ENCODE measurements around the gene EIF1AX. TPM values are rescaled to one million over a fixed set of nuclear protein-coding genes. Genes with fewer than 3 reads are reported as not detected.
A peak's percentile ranks its signal among the peaks of the same experiment; 100 is the strongest.

Gene EIF1AX
- total RNA-seq, 1 experiment from 2014 or later = 158 TPM

DNA sequence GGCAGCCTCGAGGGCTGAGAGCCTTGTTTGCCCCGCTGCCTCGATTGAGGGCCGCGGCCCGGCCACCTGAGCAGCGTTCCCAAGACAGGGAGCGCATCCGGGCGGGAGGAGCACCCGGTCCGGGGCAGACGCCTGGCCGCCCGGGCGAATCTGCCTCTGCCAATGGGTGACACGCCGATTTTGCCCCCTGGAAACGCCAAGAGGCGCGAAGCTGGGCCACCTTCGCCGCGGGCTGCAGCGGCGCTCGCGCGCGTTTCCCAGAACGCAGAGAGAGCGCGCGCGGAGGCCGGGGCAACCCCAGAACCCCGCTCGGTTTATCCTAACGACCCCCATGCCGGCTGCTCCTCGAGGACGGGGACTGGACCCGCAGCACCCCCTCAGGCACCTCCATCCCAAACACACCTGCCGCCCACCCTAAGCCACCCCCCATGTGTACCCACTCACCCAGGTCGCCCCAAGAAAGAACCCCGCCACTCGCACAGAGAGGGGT, 25.5 kb downstream of the EIF1AX start:
- H2BK12ac ChIP-seq (ENCODE audit: insufficient read length, low read depth, low read length) = no peak overlapping the region
- DNase-seq = peak; percentile 33
- WGBS (ENCODE audit: extremely low coverage, insufficient read length, low lambda C conversion rate) = no CpG with 5 or more reads among the region's 47 CpGs
- H4K8ac ChIP-seq (replicated peaks; ENCODE audit: insufficient read length, low read depth, low read length) = no peak overlapping the region
- TF ChIP-seq, protein P1, sequence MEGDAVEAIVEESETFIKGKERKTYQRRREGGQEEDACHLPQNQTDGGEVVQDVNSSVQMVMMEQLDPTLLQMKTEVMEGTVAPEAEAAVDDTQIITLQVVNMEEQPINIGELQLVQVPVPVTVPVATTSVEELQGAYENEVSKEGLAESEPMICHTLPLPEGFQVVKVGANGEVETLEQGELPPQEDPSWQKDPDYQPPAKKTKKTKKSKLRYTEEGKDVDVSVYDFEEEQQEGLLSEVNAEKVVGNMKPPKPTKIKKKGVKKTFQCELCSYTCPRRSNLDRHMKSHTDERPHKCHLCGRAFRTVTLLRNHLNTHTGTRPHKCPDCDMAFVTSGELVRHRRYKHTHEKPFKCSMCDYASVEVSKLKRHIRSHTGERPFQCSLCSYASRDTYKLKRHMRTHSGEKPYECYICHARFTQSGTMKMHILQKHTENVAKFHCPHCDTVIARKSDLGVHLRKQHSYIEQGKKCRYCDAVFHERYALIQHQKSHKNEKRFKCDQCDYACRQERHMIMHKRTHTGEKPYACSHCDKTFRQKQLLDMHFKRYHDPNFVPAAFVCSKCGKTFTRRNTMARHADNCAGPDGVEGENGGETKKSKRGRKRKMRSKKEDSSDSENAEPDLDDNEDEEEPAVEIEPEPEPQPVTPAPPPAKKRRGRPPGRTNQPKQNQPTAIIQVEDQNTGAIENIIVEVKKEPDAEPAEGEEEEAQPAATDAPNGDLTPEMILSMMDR (conservative IDR thresholded peaks at IDR 0.05) = no peak
- H3K9ac ChIP-seq (ENCODE audit: extremely low read depth, insufficient read length, low read length) = no peak overlapping the region
- no peak overlapping the region for H2BK15ac ChIP-seq (ENCODE audit: low read depth, low read length)
- no peak overlapping the region for H2BK20ac ChIP-seq (ENCODE audit: low read depth, low read length, poor library complexity, severe bottlenecking)
- H3K4me3 Mint-ChIP-seq = peak overlapping the region; percentile 56 to 79
- no peak overlapping the region for H2BK5ac ChIP-seq (ENCODE audit: insufficient read length, low read length)
- no peak overlapping the region for H2AK5ac ChIP-seq (ENCODE audit: insufficient read length, low read length)
- H3K79me2 ChIP-seq (ENCODE audit: insufficient read depth, low read length) = no peaks in the 10 kb centered on the region
- no peak overlapping the region for H3K56ac ChIP-seq (ENCODE audit: insufficient read length, low read depth, low read length)
- H3K27ac Mint-ChIP-seq = no peak overlapping the region
- no peak overlapping the region for H3K23ac ChIP-seq (ENCODE audit: insufficient read length, low read depth, low read length)
- H3K4ac ChIP-seq (ENCODE audit: low read depth, low read length) = no peak overlapping the region
- no peak overlapping the region for H4K5ac ChIP-seq (ENCODE audit: insufficient read length, low read depth, low read length)
- H3K9me3 Mint-ChIP-seq = peaks cover 56 to 67% of the 10 kb centered on the region in 2 experiments
- no peaks in the 10 kb centered on the region for H3K79me1 ChIP-seq (ENCODE audit: insufficient read depth, low read depth, low read length, poor library complexity, severe bottlenecking)
- H3K9me3 ChIP-seq (ENCODE audit: control insufficient read depth, low read depth, low read length) = peaks cover 10% of the 10 kb centered on the region
- H4K91ac ChIP-seq (ENCODE audit: insufficient read length, low read depth, low read length) = no peak overlapping the region
- H3K36me3 Mint-ChIP-seq (ENCODE audit: insufficient read depth in 1 of 3, low read depth in 3 of 3) = peaks cover 2 to 10% (median 2%) of the 10 kb centered on the region in 3 experiments; a peak in 3 of 7 replicates
- H3K23me2 ChIP-seq (ENCODE audit: insufficient read length, low read depth, low read length, poor library complexity, severe bottlenecking) = no peaks in the 10 kb centered on the region
- peaks cover 5% of the 10 kb centered on the region; the same call in 1 of the 2 replicates for H3K27me3 ChIP-seq (ENCODE audit: insufficient read depth, low read length)
- H3K4me1 ChIP-seq (ENCODE audit: insufficient read depth, low read length) = no peaks in the 10 kb centered on the region
- peak overlapping the region; percentile 34 for H3K4me2 ChIP-seq (ENCODE audit: insufficient read depth, insufficient read length, low read length)
- no peak overlapping the region for H3T11ph ChIP-seq (ENCODE audit: low read length)
- H3K14ac ChIP-seq (ENCODE audit: insufficient read depth, low read length) = no peak overlapping the region
- no peak overlapping the region for H2BK120ac ChIP-seq (ENCODE audit: low read depth, low read length, poor library complexity, severe bottlenecking)
- no peak overlapping the region for H3K18ac ChIP-seq (ENCODE audit: insufficient read length, low read depth, low read length)
- H2AFZ ChIP-seq (ENCODE audit: low read length) = no peak overlapping the region
- H3K27me3 Mint-ChIP-seq (ENCODE audit: low read depth) = peaks cover 43% of the 10 kb centered on the region
- H4K20me1 ChIP-seq (ENCODE audit: control insufficient read depth, insufficient read depth, insufficient read length) = no peaks in the 10 kb centered on the region
- peaks cover 0 to 8% of the 10 kb centered on the region in 2 experiments; a peak in 2 of 4 replicates for H3K4me1 Mint-ChIP-seq
- H3K27ac ChIP-seq (ENCODE audit: insufficient read length, low read depth, low read length) = no peak overlapping the region
